ENCODE data around the gene SSMEM1. TPM values are rescaled to one million over a fixed set of nuclear protein-coding genes. Genes with fewer than 3 reads are reported as not detected.

Gene SSMEM1
- total and polyA plus RNA-seq, 9 of the 15 experiments (the other 6 are each of a cell fraction or from before 2014, with no cell fraction given) = 0.10 to 0.28 (median 0.18) TPM; not detected in 4

GRCh38 chr7:130216025-130216424 is 8.4 kb downstream of the SSMEM1 start (continued):
- TF ChIP-seq DNMT1 (IDR thresholded peaks at IDR 0.05) (no peak), MLLT1 (IDR thresholded peaks at IDR 0.05) (no peak), KLF1 (tag; IDR thresholded peaks at IDR 0.05) (no peak), PHF20 (IDR thresholded peaks at IDR 0.05; ENCODE audit: partially characterized antibody) (no peak)

GRCh38 chr7:130216750-130217149 is 9.1 kb downstream of the SSMEM1 start:
- ChIA-PET POLR2A (interaction anchor here (1.2 to 1.4 kb wide), 2 partner anchors 9 to 12 kb away, joined by 3 to 4 read pairs; partner anchors contain the start of gene SSMEM1), CTCF (ENCODE audit: low intra/inter-chr PET ratio) (no interaction called here)
- Histone ChIP-seq H3K27ac (ENCODE audit: extremely low read depth, low read depth, low read length) (no peak overlapping the region), H3K4me2 (ENCODE audit: insufficient read depth, low read length) (no peak overlapping the region), H4K20me1 (replicated peaks; ENCODE audit: control insufficient read depth, insufficient read depth, low read length) (no peaks in the 10 kb centered on the region), H3K4me3 (no peak overlapping the region), H2AFZ (ENCODE audit: low read depth, low read length) (no peak overlapping the region), H3K36me3 (ENCODE audit: control insufficient read depth, insufficient read depth, low read length) (no peaks in the 10 kb centered on the region), H3K4me1 (replicated peaks in 1 of 2; ENCODE audit: control insufficient read depth in 2 of 2, insufficient read depth in 2 of 2, low read length in 2 of 2) (peaks cover 7 to 13% of the 10 kb centered on the region in 2 experiments; a peak in 4 of 5 replicates), H3K9me1 (ENCODE audit: control insufficient read depth, insufficient read depth, low read length) (no peaks in the 10 kb centered on the region), H3K27me3 (ENCODE audit: control insufficient read depth in 2 of 2, insufficient read depth in 2 of 2, low read length in 2 of 2) (no peaks in the 10 kb centered on the region), H3K79me2 (ENCODE audit: control insufficient read depth, insufficient read depth, low read length) (no peaks in the 10 kb centered on the region), H3K9me3 (replicated peaks; ENCODE audit: control insufficient read depth, insufficient read depth, low read depth, low read length) (no peaks in the 10 kb centered on the region), H3K9ac (ENCODE audit: insufficient read depth in 1 of 2, low read depth in 2 of 2, low read length in 2 of 2) (no peak overlapping the region)
- BruUV-seq (replicated peaks) = no TSS peak
- DNase-seq (ENCODE audit: extremely low read depth in 1 of 4, low spot score in 3 of 4) = no peak
- in situ Hi-C loops (cut with MboI) (no loop called here), intact Hi-C loops (cut with micrococcal nuclease) (no loop called here)
- no peak for TF ChIP-seq PHB (CRISPR knock-in tag; IDR thresholded peaks at IDR 0.05)
- 0 out of 2 replicates have a peak, but pooled peaks have one; percentile 15 for TF ChIP-seq NR2C2 (CRISPR knock-in tag; IDR thresholded peaks at IDR 0.05)
- TF ChIP-seq NR2C2 (tag; IDR thresholded peaks at IDR 0.05) = no peak
- TF ChIP-seq GATAD2A (IDR thresholded peaks at IDR 0.05) = no peak
- TF ChIP-seq CEBPB (tag; IDR thresholded peaks at IDR 0.05) = peak; percentile 68
- 0 out of 4 replicates have a peak, but pooled peaks of 1 of the 2 experiments have one; percentile 12 for TF ChIP-seq SRF (CRISPR knock-in tag; IDR thresholded peaks at IDR 0.05)
- 0 out of 6 replicates have a peak, but pooled peaks of 2 of the 3 experiments have one; percentile 11 to 18 for TF ChIP-seq CTCF (IDR thresholded peaks at IDR 0.05 in 2 of 3, conservative IDR thresholded peaks at IDR 0.05 in 1 of 3; ENCODE audit: insufficient read depth in 2 of 3, low read depth in 1 of 3, low read length in 3 of 3)
- no peak for TF ChIP-seq ARID1B (IDR thresholded peaks at IDR 0.05)
- WGBS (ENCODE audit: insufficient coverage, low coverage, missing lambda C conversion rate) = 52% methylated on average over 1 of the region's 1 CpG
- FAIRE-seq = peak; percentile 56
- ATAC-seq = peak; percentile 59
